Measurements from ENCODE around the gene STK17B. TPM values are rescaled to one million over a fixed set of nuclear protein-coding genes. Genes with fewer than 3 reads are reported as not detected.

STK17B gene
- total RNA-seq, 1 experiment from 2014 or later: 58.0 TPM

DNA sequence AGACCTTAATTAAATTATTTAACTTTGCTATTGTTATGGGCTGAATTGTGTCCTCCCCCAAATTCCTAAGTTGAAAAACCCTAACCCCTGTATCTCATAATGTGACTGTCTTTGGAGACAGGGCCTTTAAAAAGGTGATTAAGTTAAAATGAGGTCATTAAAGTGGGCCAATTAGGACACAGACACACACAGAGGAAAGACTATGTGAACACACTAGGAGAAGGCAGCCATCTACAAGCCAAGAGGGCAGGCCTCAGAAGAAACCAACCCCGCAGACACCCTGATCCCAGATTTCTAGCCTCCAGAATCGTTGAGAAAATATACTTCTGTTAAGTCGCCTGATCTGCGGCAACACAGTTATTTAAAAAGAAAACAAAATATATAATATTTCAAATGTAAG, 6.4 kb downstream of the STK17B start:
- Mint-ChIP-seq H3K27ac (ENCODE audit: unreplicated experiment) (no peak overlapping the region), H3K27me3 (ENCODE audit: insufficient read depth, unreplicated experiment) (no peaks in the 10 kb centered on the region), H3K9me3 (ENCODE audit: unreplicated experiment) (no peaks in the 10 kb centered on the region), H3K4me1 (ENCODE audit: low read depth, unreplicated experiment) (peaks cover 37% of the 10 kb centered on the region), H3K36me3 (ENCODE audit: insufficient read depth, unreplicated experiment) (peaks cover 41% of the 10 kb centered on the region), H3K4me3 (ENCODE audit: unreplicated experiment) (no peak overlapping the region)
- ChIA-PET CTCF (no interaction called here), POLR2A (no interaction called here)
- no TSS peak for BruUV-seq (replicated peaks)
- H3K27me3 ChIP-seq (replicated peaks; ENCODE audit: control insufficient read depth, insufficient read depth, low read length): no peaks in the 10 kb centered on the region
- no peaks in the 10 kb centered on the region; the same call in 1 of the 2 replicates for H3K36me3 ChIP-seq (ENCODE audit: control insufficient read depth, insufficient read depth, low read length)
- DNase-seq: no peak
- peaks cover 26% of the 10 kb centered on the region for H3K4me1 ChIP-seq
- no peak overlapping the region for H3K4me3 ChIP-seq (ENCODE audit: low read depth, low read length)
- TF ChIP-seq, protein P1, sequence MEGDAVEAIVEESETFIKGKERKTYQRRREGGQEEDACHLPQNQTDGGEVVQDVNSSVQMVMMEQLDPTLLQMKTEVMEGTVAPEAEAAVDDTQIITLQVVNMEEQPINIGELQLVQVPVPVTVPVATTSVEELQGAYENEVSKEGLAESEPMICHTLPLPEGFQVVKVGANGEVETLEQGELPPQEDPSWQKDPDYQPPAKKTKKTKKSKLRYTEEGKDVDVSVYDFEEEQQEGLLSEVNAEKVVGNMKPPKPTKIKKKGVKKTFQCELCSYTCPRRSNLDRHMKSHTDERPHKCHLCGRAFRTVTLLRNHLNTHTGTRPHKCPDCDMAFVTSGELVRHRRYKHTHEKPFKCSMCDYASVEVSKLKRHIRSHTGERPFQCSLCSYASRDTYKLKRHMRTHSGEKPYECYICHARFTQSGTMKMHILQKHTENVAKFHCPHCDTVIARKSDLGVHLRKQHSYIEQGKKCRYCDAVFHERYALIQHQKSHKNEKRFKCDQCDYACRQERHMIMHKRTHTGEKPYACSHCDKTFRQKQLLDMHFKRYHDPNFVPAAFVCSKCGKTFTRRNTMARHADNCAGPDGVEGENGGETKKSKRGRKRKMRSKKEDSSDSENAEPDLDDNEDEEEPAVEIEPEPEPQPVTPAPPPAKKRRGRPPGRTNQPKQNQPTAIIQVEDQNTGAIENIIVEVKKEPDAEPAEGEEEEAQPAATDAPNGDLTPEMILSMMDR (IDR thresholded peaks at IDR 0.05; ENCODE audit: insufficient read depth in 1 of 2, low read depth in 1 of 2, low read length in 1 of 2, severe bottlenecking in 1 of 2, unreplicated experiment in 1 of 2): no peak
- intact Hi-C loops (cut with micrococcal nuclease; ENCODE audit: unreplicated experiment): no loop called here
- no peaks in the 10 kb centered on the region for H3K9me3 ChIP-seq

DNA sequence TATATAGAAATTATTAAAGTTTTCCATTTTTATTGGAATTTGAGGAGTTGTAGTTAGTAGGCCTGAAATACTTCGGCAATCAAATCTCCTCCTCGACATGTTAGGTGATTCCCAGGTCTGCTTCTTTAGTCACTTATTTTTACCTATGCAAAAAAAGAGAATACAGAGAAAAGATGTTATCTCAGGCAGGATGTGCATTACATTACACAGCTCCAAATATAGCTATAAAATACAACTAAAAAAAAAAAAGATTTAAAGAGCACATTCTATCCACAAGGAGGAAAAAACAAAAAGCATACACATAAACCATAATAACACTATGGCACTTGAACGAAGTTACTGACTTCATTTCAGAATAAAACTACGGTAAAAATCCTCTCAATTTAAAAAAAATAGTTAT, 8.1 kb downstream of the STK17B start:
- no TSS peak for BruUV-seq (replicated peaks)
- no peak overlapping the region for H3K4me3 Mint-ChIP-seq (ENCODE audit: unreplicated experiment)
- Histone ChIP-seq H3K4me1 (peaks cover 28% of the 10 kb centered on the region), H3K4me3 (ENCODE audit: low read depth, low read length) (no peak overlapping the region), H3K27me3 (replicated peaks; ENCODE audit: control insufficient read depth, insufficient read depth, low read length) (no peaks in the 10 kb centered on the region), H3K36me3 (ENCODE audit: control insufficient read depth, insufficient read depth, low read length) (no peaks in the 10 kb centered on the region; the same call in 1 of the 2 replicates), H3K9me3 (no peaks in the 10 kb centered on the region)
- TF ChIP-seq, protein P1 (IDR thresholded peaks at IDR 0.05; ENCODE audit: insufficient read depth in 1 of 2, low read depth in 1 of 2, low read length in 1 of 2, severe bottlenecking in 1 of 2, unreplicated experiment in 1 of 2): no peak
- no peak overlapping the region for H3K27ac Mint-ChIP-seq (ENCODE audit: unreplicated experiment)
- POLR2A ChIA-PET: interaction anchor here (0.6 kb wide), 1 partner anchor 116 kb away, joined by 3 read pairs; no protein-coding TSS in a partner anchor
- intact Hi-C loops (cut with micrococcal nuclease; ENCODE audit: unreplicated experiment): no loop called here
- no peak for DNase-seq
- peaks cover 39% of the 10 kb centered on the region for H3K36me3 Mint-ChIP-seq (ENCODE audit: insufficient read depth, unreplicated experiment)
- peaks cover 37% of the 10 kb centered on the region for H3K4me1 Mint-ChIP-seq (ENCODE audit: low read depth, unreplicated experiment)
- no peaks in the 10 kb centered on the region for H3K9me3 Mint-ChIP-seq (ENCODE audit: unreplicated experiment)
- CTCF ChIA-PET: no interaction called here
- H3K27me3 Mint-ChIP-seq (ENCODE audit: insufficient read depth, unreplicated experiment): no peaks in the 10 kb centered on the region

DNA sequence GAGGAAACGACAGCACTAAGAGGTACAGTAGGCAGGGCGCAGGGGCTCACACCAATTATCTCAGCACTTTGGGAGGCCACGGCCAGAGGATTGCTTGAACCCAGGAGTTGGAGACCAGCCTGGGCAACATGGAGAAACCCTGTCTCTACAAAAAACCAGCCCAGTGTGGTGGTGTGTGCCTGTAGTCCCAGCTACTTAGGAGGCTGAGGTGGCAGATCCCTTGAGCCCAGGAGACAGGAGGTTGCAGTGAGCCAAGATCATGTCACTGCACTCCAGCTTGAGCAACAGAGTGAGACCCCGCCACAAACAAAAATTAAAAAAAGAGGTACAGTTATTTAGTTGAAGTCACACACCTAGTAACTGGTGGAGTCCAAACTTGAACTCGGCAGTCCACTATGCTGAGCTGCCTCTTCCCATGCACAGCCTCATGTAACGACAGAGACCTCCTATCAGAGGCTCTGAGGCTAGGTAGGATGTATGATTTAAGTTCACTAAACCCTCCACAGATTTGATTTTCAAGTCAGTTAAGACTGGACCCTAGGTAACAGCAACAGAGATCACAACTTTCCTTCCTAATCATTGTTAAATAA, 8.7 kb downstream of the STK17B start:
- Mint-ChIP-seq H3K27me3 (ENCODE audit: insufficient read depth, unreplicated experiment) (no peaks in the 10 kb centered on the region), H3K36me3 (ENCODE audit: insufficient read depth, unreplicated experiment) (peaks cover 42% of the 10 kb centered on the region), H3K4me1 (ENCODE audit: low read depth, unreplicated experiment) (peaks cover 32% of the 10 kb centered on the region), H3K9me3 (ENCODE audit: unreplicated experiment) (no peaks in the 10 kb centered on the region), H3K4me3 (ENCODE audit: unreplicated experiment) (no peak overlapping the region), H3K27ac (ENCODE audit: unreplicated experiment) (no peak overlapping the region)
- Histone ChIP-seq H3K27me3 (replicated peaks; ENCODE audit: control insufficient read depth, insufficient read depth, low read length) (no peaks in the 10 kb centered on the region), H3K36me3 (ENCODE audit: control insufficient read depth, insufficient read depth, low read length) (no peaks in the 10 kb centered on the region; the same call in 1 of the 2 replicates), H3K9me3 (no peaks in the 10 kb centered on the region), H3K4me3 (ENCODE audit: low read depth, low read length) (no peak overlapping the region), H3K4me1 (peaks cover 22% of the 10 kb centered on the region)
- DNase-seq: no peak
- TF ChIP-seq, protein P1 (IDR thresholded peaks at IDR 0.05; ENCODE audit: insufficient read depth in 1 of 2, low read depth in 1 of 2, low read length in 1 of 2, severe bottlenecking in 1 of 2, unreplicated experiment in 1 of 2): no peak
- BruUV-seq (replicated peaks): no TSS peak
- ChIA-PET CTCF (no interaction called here), POLR2A (interaction anchor here (0.6 kb wide), 1 partner anchor 117 kb away, joined by 3 read pairs; no protein-coding TSS in a partner anchor)
- intact Hi-C loops (cut with micrococcal nuclease; ENCODE audit: unreplicated experiment): no loop called here
